OCI-LY7 (cell line): ENCODE measurements around the gene FOXD1. TPM values are rescaled to one million over a fixed set of nuclear protein-coding genes. Genes with fewer than 3 reads are reported as not detected.

Experiments
- BruUV-seq: library from RNA; stranded (reverse); fragments of 400-500 nt; replicated peaks from 2 replicates; lab custom pipeline; 2021; lab: Mats Ljungman, UMichigan
- CTCF ChIA-PET: fragments of 300-600 bp; sonication (Branson Sonifier 250); formaldehyde crosslinking; loops from one replicate; lab custom pipeline; 2022; ENCODE audit warnings: antibody characterized with exemption; ENCODE audit not compliant: unreplicated experiment; lab: Charles Lee
- POLR2A ChIA-PET: fragments of 300-600 bp; sonication (Branson Sonifier 250); formaldehyde crosslinking; loops from one replicate; lab custom pipeline; 2022; ENCODE audit warnings: antibody characterized with exemption; lab: Charles Lee
- DNase-seq: peaks from one replicate; pipeline ENCODE4 v3.0.0-alpha.2; 2015; ENCODE audit warnings: low spot score
- H2AFZ ChIP-seq: fragments of 200-600 bp; sonication (generic), shearing (Covaris generic); 2 replicates; pipeline ENCODE4 v1.6.1; 2014; ENCODE audit warnings: mild to moderate bottlenecking, antibody characterized with exemption, low read length, moderate library complexity
- H3K27ac ChIP-seq: fragments of 200-600 bp; sonication (generic); 2 replicates; pipeline ENCODE4 v1.5.1; 2014; ENCODE audit warnings: mixed run types, low read depth, mild to moderate bottlenecking, moderate library complexity, low read length, inconsistent platforms; ENCODE audit not compliant: poor library complexity, severe bottlenecking
- H3K36me3 ChIP-seq: fragments of 200-600 bp; sonication (generic); 2 replicates; pipeline ENCODE4 v1.6.1; 2014; ENCODE audit warnings: mild to moderate bottlenecking, antibody characterized with exemption, low read length, moderate library complexity, mixed read lengths; ENCODE audit not compliant: insufficient read depth
- H3K4me1 ChIP-seq: fragments of 200-600 bp; sonication (generic); 2 replicates; pipeline ENCODE4 v1.5.1; 2014; ENCODE audit warnings: mild to moderate bottlenecking, low read length; ENCODE audit not compliant: insufficient read depth, poor library complexity, severe bottlenecking
- H3K4me2 ChIP-seq: fragments of 200-600 bp; sonication (generic); 2 replicates; pipeline ENCODE4 v1.6.1; 2014; ENCODE audit warnings: mild to moderate bottlenecking, low read length
- H3K4me3 ChIP-seq: fragments of 200-600 bp; sonication (generic); 2 replicates; pipeline ENCODE4 v1.5.1; 2014; ENCODE audit warnings: mild to moderate bottlenecking, low read depth, low read length; ENCODE audit not compliant: poor library complexity, severe bottlenecking
- H3K79me2 ChIP-seq: fragments of 200-600 bp; sonication (generic); 2 replicates; pipeline ENCODE4 v1.6.1; 2016; ENCODE audit warnings: low read depth, mild to moderate bottlenecking, low read length, moderate library complexity, mixed read lengths; ENCODE audit not compliant: insufficient read depth
- H3K9me2 ChIP-seq: fragments of 200-600 bp; sonication (generic); 2 replicates; pipeline ENCODE4 v1.6.1; 2016; ENCODE audit warnings: mild to moderate bottlenecking, low read length, mixed read lengths; ENCODE audit not compliant: insufficient read depth
- H3K9me3 ChIP-seq: fragments of 200-600 bp; sonication (generic); 2 replicates; pipeline ENCODE4 v1.6.1; 2014; ENCODE audit warnings: mild to moderate bottlenecking, mixed run types, low read length, mixed read lengths
- H4K20me1 ChIP-seq: fragments of 200-600 bp; sonication (generic); 2 replicates; pipeline ENCODE4 v1.6.1; 2014; ENCODE audit warnings: mild to moderate bottlenecking, antibody characterized with exemption, low read length, moderate library complexity, mixed read lengths; ENCODE audit not compliant: insufficient read depth
- CTCF ChIP-seq: fragments of 200-600 bp; sonication (generic); conservative IDR thresholded peaks from 2 replicates; pipeline ENCODE4 v1.5.1; 2014; ENCODE audit warnings: mild to moderate bottlenecking, antibody characterized with exemption, low read length, moderate library complexity, mixed read lengths
- EZH2phosphoT487 ChIP-seq: fragments of 200-600 bp; sonication (generic); IDR thresholded peaks from 2 replicates; pipeline ENCODE4 v1.6.1; 2018; ENCODE audit warnings: low read depth, borderline replicate concordance, mild to moderate bottlenecking, mixed run types, antibody characterized with exemption, low read length, moderate library complexity, mixed read lengths
- intact Hi-C: fragments of 100-400 bp; cut with micrococcal nuclease; formaldehyde crosslinking; loops from one replicate; pipeline ENCODE4 v1.10.0; 2022; ENCODE audit not compliant: unreplicated experiment
- total RNA-seq, 2 experiments: library from RNA; depleted of rRNA in 1 of 2; stranded (reverse); fragments of >200 nt in 1 of 2; shearing (Covaris generic) in 1 of 2; gene quantifications; 2 replicates each; pipeline ENCODE4 v1.2.3, GENCODE V29; 2014 to 2022

FOXD1 gene
- total RNA-seq, 2 experiments from 2014 or later, result 1.5 to 5.6 TPM

DNA sequence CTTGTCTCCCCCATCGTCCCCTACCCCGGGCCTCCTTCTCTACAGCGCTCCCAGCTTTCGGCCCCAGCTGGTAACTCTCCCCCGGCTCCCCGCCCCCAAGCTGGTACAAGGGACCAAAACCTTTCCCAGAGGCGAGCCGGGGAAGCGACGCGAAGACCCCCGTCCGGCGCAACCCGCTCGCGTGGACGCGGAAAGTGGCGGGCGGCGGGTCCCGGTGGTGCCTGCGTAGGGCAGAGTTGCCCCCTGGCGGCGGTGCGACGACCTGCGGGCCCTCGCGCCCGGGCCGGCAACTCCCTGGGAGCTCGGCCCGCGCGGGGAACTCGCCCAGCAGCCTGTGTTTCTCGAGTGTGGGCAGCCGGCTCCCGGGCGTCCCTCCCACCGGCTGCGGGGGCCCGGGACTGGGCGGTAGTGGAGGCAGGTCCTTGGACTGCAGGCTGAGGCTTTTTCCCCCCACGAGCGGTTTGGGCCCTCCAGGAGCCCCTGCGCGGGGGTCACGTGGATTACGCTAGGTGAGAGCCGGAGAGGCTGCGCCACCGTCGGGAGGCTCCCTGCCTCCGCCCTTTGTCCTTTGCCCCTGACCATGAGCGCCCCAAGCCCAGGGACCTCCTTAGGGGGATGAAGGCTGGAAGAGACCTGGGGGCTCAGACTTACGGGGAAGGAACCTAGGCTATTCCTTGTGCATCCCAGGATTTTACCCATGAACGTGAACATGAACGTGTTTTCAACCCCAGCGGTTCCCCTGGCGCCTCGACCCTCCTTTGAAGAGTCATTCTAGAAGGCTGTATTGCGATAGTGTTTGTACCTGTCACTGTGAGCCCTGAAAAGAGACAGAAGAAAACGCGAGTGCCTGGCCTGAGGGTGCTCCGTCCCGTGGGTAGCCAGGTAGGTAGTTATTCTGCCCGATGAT lies 2.9 kb upstream of the FOXD1 start:
- H3K4me3 ChIP-seq, result no peak overlapping the region
- H3K9me3 ChIP-seq, result no peaks in the 10 kb centered on the region
- no peaks in the 10 kb centered on the region for H3K36me3 ChIP-seq
- DNase-seq, result peak; percentile 27
- POLR2A ChIA-PET, result no interaction called here
- H3K79me2 ChIP-seq, result no peaks in the 10 kb centered on the region
- H3K4me1 ChIP-seq, result peaks cover 10% of the 10 kb centered on the region
- H2AFZ ChIP-seq, result no peak overlapping the region
- intact Hi-C loops, result no loop called here
- TF ChIP-seq CTCF (peak; percentile 66), EZH2phosphoT487 (no peak)
- H3K9me2 ChIP-seq, result no peaks in the 10 kb centered on the region
- no peak overlapping the region for H3K27ac ChIP-seq
- CTCF ChIA-PET, result no interaction called here
- no peaks in the 10 kb centered on the region for H4K20me1 ChIP-seq
- 0 out of 2 replicates have a peak overlapping the region, but pooled peaks have one; percentile 28 for H3K4me2 ChIP-seq
- no TSS peak for BruUV-seq

DNA sequence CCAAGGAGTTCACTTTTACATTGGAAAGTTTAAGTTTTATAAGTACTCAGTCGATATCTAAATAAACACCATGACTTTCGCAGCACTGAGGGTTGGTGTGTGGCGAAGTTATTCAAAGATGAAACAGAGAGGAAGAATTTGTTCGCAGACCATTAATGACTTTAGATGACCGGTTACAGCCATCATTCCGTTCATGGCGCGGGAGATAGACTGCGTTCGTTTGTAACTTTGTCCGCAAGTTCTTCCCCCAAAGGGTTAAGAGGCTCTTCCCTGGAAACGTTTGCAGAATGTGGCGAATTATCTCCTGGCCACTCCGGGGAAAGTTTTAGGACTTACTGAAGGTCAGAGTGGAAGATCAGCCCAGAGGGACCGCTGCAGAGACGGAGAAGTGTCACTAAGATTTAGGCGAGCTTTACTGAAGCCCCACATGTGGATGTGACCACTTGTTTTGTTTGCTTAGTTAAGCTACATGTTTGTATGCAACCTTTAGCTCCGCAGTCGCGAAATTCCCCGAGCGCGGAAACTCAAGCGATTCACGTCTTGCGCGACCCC lies 2.2 kb upstream of the FOXD1 start:
- H3K9me2 ChIP-seq, result no peaks in the 10 kb centered on the region
- no peaks in the 10 kb centered on the region for H3K36me3 ChIP-seq
- CTCF ChIA-PET, result no interaction called here
- DNase-seq, result no peak
- H3K4me3 ChIP-seq, result no peak overlapping the region
- H3K79me2 ChIP-seq, result no peaks in the 10 kb centered on the region
- no peak overlapping the region for H3K27ac ChIP-seq
- H3K9me3 ChIP-seq, result no peaks in the 10 kb centered on the region
- H4K20me1 ChIP-seq, result no peaks in the 10 kb centered on the region
- peaks cover 12% of the 10 kb centered on the region for H3K4me1 ChIP-seq
- H2AFZ ChIP-seq, result no peak overlapping the region
- no peak for TF ChIP-seq CTCF
- TF ChIP-seq EZH2phosphoT487, result no peak
- POLR2A ChIA-PET, result interaction anchor here (0.5 kb wide), 1 partner anchor 385 kb away, joined by 3 read pairs; no protein-coding TSS in a partner anchor
- BruUV-seq, result no TSS peak
- no peak overlapping the region for H3K4me2 ChIP-seq
- intact Hi-C loops, result no loop called here

GRCh38 chr5:73450137-73450536 lies 1.6 kb upstream of the FOXD1 start:
- Histone ChIP-seq H3K4me3 (no peak overlapping the region), H3K4me1 (peaks cover 12% of the 10 kb centered on the region), H3K27ac (no peak overlapping the region), H3K36me3 (no peaks in the 10 kb centered on the region), H4K20me1 (no peaks in the 10 kb centered on the region), H3K4me2 (no peak overlapping the region), H2AFZ (no peak overlapping the region), H3K9me3 (no peaks in the 10 kb centered on the region), H3K9me2 (no peaks in the 10 kb centered on the region), H3K79me2 (no peaks in the 10 kb centered on the region)
- TF ChIP-seq CTCF, result no peak
- TF ChIP-seq EZH2phosphoT487, result no peak
- POLR2A ChIA-PET, result no interaction called here
- CTCF ChIA-PET, result no interaction called here
- DNase-seq, result no peak
- BruUV-seq, result no TSS peak
- intact Hi-C loops, result no loop called here
